ENCODE measurements around the gene ARID5B.
A peak's percentile ranks its signal among the peaks of the same experiment; 100 is the strongest.

Gene ARID5B

GRCh38 chr10:62115842-62116241 lies 214.3 kb downstream of the ARID5B start:
- Histone ChIP-seq H3K79me2 (ENCODE audit: control insufficient read depth, insufficient read depth, low read length, poor library complexity) (no peaks in the 10 kb centered on the region), H4K91ac (ENCODE audit: low read depth, low read length) (no peak overlapping the region), H3K9ac (ENCODE audit: low read length) (no peak overlapping the region), H3K4me2 (ENCODE audit: low read length) (peak overlapping the region; percentile 22), H2AFZ (ENCODE audit: insufficient read depth, low read length, poor library complexity) (no peak overlapping the region), H3K79me1 (ENCODE audit: low read length) (peaks cover 6% of the 10 kb centered on the region), H2BK5ac (ENCODE audit: low read depth, low read length, poor library complexity) (no peak overlapping the region), H3K4me1 (ENCODE audit: control insufficient read depth in 1 of 2, insufficient read depth in 2 of 2, low read length in 2 of 2) (peaks cover 0 to 13% of the 10 kb centered on the region in 2 experiments), H3K4ac (ENCODE audit: low read depth, low read length) (no peak overlapping the region), H3K14ac (ENCODE audit: low read length) (no peak overlapping the region), H3K27me3 (ENCODE audit: insufficient read depth, low read length) (no peaks in the 10 kb centered on the region), H3K18ac (ENCODE audit: low read length) (no peak overlapping the region), H2BK120ac (ENCODE audit: insufficient read depth, low read length, poor library complexity) (peak overlapping the region; percentile 18), H2AK5ac (ENCODE audit: low read length) (no peak overlapping the region), H3K36me3 (ENCODE audit: control insufficient read depth in 1 of 2, insufficient read depth in 2 of 2, low read length in 2 of 2) (no peaks in the 10 kb centered on the region), H4K8ac (ENCODE audit: low read depth, low read length) (no peak overlapping the region), H3K27ac (ENCODE audit: low read depth, low read length) (peak overlapping the region; percentile 15), H2BK12ac (ENCODE audit: low read length) (no peak overlapping the region), H4K12ac (ENCODE audit: low read depth, low read length) (no peak overlapping the region), H3K4me3 (ENCODE audit: low read depth, low read length) (no peak overlapping the region), H3K9me3 (ENCODE audit: insufficient read depth, low read depth, low read length) (no peaks in the 10 kb centered on the region), H3K23ac (ENCODE audit: low read length) (no peak overlapping the region)
- WGBS (ENCODE audit: extremely low coverage, insufficient coverage, insufficient read length) = no CpG with 5 or more reads among the region's 5 CpGs
- DNase-seq = peak; percentile 46 to 63

- no peak overlapping the region for H2BK120ac ChIP-seq (ENCODE audit: insufficient read depth, low read length, poor library complexity)
- H3K27me3 ChIP-seq (ENCODE audit: insufficient read depth, low read length) = no peaks in the 10 kb centered on the region
- H2AFZ ChIP-seq (ENCODE audit: insufficient read depth, low read length, poor library complexity) = no peak overlapping the region
- H3K14ac ChIP-seq (ENCODE audit: low read length) = no peak overlapping the region
- H4K8ac ChIP-seq (ENCODE audit: low read depth, low read length) = no peak overlapping the region
- H3K4me2 ChIP-seq (ENCODE audit: low read length) = no peak overlapping the region
- H2BK5ac ChIP-seq (ENCODE audit: low read depth, low read length, poor library complexity) = no peak overlapping the region
- H3K79me1 ChIP-seq (ENCODE audit: low read length) = peaks cover 2% of the 10 kb centered on the region
- H4K12ac ChIP-seq (ENCODE audit: low read depth, low read length) = no peak overlapping the region
- no peaks in the 10 kb centered on the region for H3K79me2 ChIP-seq (ENCODE audit: control insufficient read depth, insufficient read depth, low read length, poor library complexity)
- no peak overlapping the region for H3K23ac ChIP-seq (ENCODE audit: low read length)
- no peak overlapping the region for H3K18ac ChIP-seq (ENCODE audit: low read length)
- no peaks in the 10 kb centered on the region for H3K36me3 ChIP-seq (ENCODE audit: control insufficient read depth in 1 of 2, insufficient read depth in 2 of 2, low read length in 2 of 2)
- no peak overlapping the region for H3K4me3 ChIP-seq (ENCODE audit: low read depth, low read length)
- H3K4me1 ChIP-seq (ENCODE audit: control insufficient read depth in 1 of 2, insufficient read depth in 2 of 2, low read length in 2 of 2) = peaks cover 0 to 13% of the 10 kb centered on the region in 2 experiments
- H3K9ac ChIP-seq (ENCODE audit: low read length) = no peak overlapping the region
- no peak overlapping the region for H3K27ac ChIP-seq (ENCODE audit: low read depth, low read length)
- no peak overlapping the region for H3K4ac ChIP-seq (ENCODE audit: low read depth, low read length)
- DNase-seq = peak; percentile 84 to 86
- H4K91ac ChIP-seq (ENCODE audit: low read depth, low read length) = no peak overlapping the region
- no CpG with 5 or more reads among the region's 6 CpGs for WGBS (ENCODE audit: extremely low coverage, insufficient coverage, insufficient read length)
- peak overlapping the region; percentile 59 for H2AK5ac ChIP-seq (ENCODE audit: low read length)
- no peak overlapping the region for H2BK12ac ChIP-seq (ENCODE audit: low read length)
- H3K9me3 ChIP-seq (ENCODE audit: insufficient read depth, low read depth, low read length) = no peaks in the 10 kb centered on the region
Measured at GRCh38 chr10:62116896-62117295, 215.4 kb downstream of the ARID5B start.

- Histone ChIP-seq H4K8ac (ENCODE audit: low read depth, low read length) (no peak overlapping the region), H2AFZ (ENCODE audit: insufficient read depth, low read length, poor library complexity) (no peak overlapping the region), H2BK120ac (ENCODE audit: insufficient read depth, low read length, poor library complexity) (no peak overlapping the region), H2BK5ac (ENCODE audit: low read depth, low read length, poor library complexity) (no peak overlapping the region), H4K91ac (ENCODE audit: low read depth, low read length) (no peak overlapping the region), H3K23ac (ENCODE audit: low read length) (no peak overlapping the region), H2AK5ac (ENCODE audit: low read length) (no peak overlapping the region), H3K79me1 (ENCODE audit: low read length) (no peaks in the 10 kb centered on the region), H3K4ac (ENCODE audit: low read depth, low read length) (no peak overlapping the region), H4K12ac (ENCODE audit: low read depth, low read length) (no peak overlapping the region), H3K36me3 (ENCODE audit: control insufficient read depth in 1 of 2, insufficient read depth in 2 of 2, low read length in 2 of 2) (no peaks in the 10 kb centered on the region), H3K18ac (ENCODE audit: low read length) (no peak overlapping the region), H3K9me3 (ENCODE audit: insufficient read depth, low read depth, low read length) (no peaks in the 10 kb centered on the region), H3K9ac (ENCODE audit: low read length) (no peak overlapping the region), H3K4me2 (ENCODE audit: low read length) (no peak overlapping the region), H2BK12ac (ENCODE audit: low read length) (no peak overlapping the region), H3K27ac (ENCODE audit: low read depth, low read length) (no peak overlapping the region), H3K27me3 (ENCODE audit: insufficient read depth, low read length) (no peaks in the 10 kb centered on the region), H3K79me2 (ENCODE audit: control insufficient read depth, insufficient read depth, low read length, poor library complexity) (no peaks in the 10 kb centered on the region), H3K4me1 (ENCODE audit: control insufficient read depth in 1 of 2, insufficient read depth in 2 of 2, low read length in 2 of 2) (no peaks in the 10 kb centered on the region), H3K4me3 (ENCODE audit: low read depth, low read length) (no peak overlapping the region), H3K14ac (ENCODE audit: low read length) (no peak overlapping the region)
- DNase-seq = no peak
- no CpG with 5 or more reads among the region's 1 CpG for WGBS (ENCODE audit: extremely low coverage, insufficient coverage, insufficient read length)
Measured at GRCh38 chr10:62121187-62121530, 219.7 kb downstream of the ARID5B start.

GRCh38 chr10:62127975-62128374 lies 226.5 kb downstream of the ARID5B start:
- no peak for DNase-seq
- no peak overlapping the region for H3K23ac ChIP-seq (ENCODE audit: low read length)
- H3K4me3 ChIP-seq (ENCODE audit: low read depth, low read length) = no peak overlapping the region
- H4K91ac ChIP-seq (ENCODE audit: low read depth, low read length) = no peak overlapping the region
- peaks cover 1% of the 10 kb centered on the region for H3K79me1 ChIP-seq (ENCODE audit: low read length)
- no peak overlapping the region for H3K18ac ChIP-seq (ENCODE audit: low read length)
- no peaks in the 10 kb centered on the region for H3K36me3 ChIP-seq (ENCODE audit: control insufficient read depth in 1 of 2, insufficient read depth in 2 of 2, low read length in 2 of 2)
- no peaks in the 10 kb centered on the region for H3K4me1 ChIP-seq (ENCODE audit: control insufficient read depth in 1 of 2, insufficient read depth in 2 of 2, low read length in 2 of 2)
- no peak overlapping the region for H2BK120ac ChIP-seq (ENCODE audit: insufficient read depth, low read length, poor library complexity)
- no peaks in the 10 kb centered on the region for H3K9me3 ChIP-seq (ENCODE audit: insufficient read depth, low read depth, low read length)
- H3K14ac ChIP-seq (ENCODE audit: low read length) = no peak overlapping the region
- no peak overlapping the region for H2BK12ac ChIP-seq (ENCODE audit: low read length)
- no peak overlapping the region for H4K12ac ChIP-seq (ENCODE audit: low read depth, low read length)
- H2BK5ac ChIP-seq (ENCODE audit: low read depth, low read length, poor library complexity) = no peak overlapping the region
- no peak overlapping the region for H3K4ac ChIP-seq (ENCODE audit: low read depth, low read length)
- H3K9ac ChIP-seq (ENCODE audit: low read length) = no peak overlapping the region
- H4K8ac ChIP-seq (ENCODE audit: low read depth, low read length) = no peak overlapping the region
- H2AK5ac ChIP-seq (ENCODE audit: low read length) = no peak overlapping the region
- H3K4me2 ChIP-seq (ENCODE audit: low read length) = no peak overlapping the region
- no peaks in the 10 kb centered on the region for H3K27me3 ChIP-seq (ENCODE audit: insufficient read depth, low read length)
- H2AFZ ChIP-seq (ENCODE audit: insufficient read depth, low read length, poor library complexity) = no peak overlapping the region
- WGBS (ENCODE audit: extremely low coverage, insufficient coverage, insufficient read length) = no CpG with 5 or more reads among the region's 2 CpGs
- no peaks in the 10 kb centered on the region for H3K79me2 ChIP-seq (ENCODE audit: control insufficient read depth, insufficient read depth, low read length, poor library complexity)
- H3K27ac ChIP-seq (ENCODE audit: low read depth, low read length) = no peak overlapping the region
